ENCODE measurements around the gene SORD.
"Not testable (repeated sequence)": the region's sequence is repeated elsewhere in the genome, so short reads cannot be mapped to it uniquely, and the experiment has no call there.

SORD gene

GRCh38 chr15:45048794-45049631 lies 26.0 kb downstream of the SORD start:
- DNase-seq (ENCODE audit: insufficient read length, low spot score), result no peak
- FAIRE-seq, result no peak
- TF ChIP-seq CTCF (IDR thresholded peaks at IDR 0.05; ENCODE audit: insufficient read depth, missing control alignments), result no peak

GRCh38 chr15:45050587-45050986 lies 27.6 kb downstream of the SORD start:
- DNase-seq (ENCODE audit: insufficient read length, low spot score), result no peak
- FAIRE-seq, result no peak
- TF ChIP-seq CTCF (IDR thresholded peaks at IDR 0.05; ENCODE audit: insufficient read depth, missing control alignments), result no peak

GRCh38 chr15:45052676-45053075 lies 29.7 kb downstream of the SORD start:
- DNase-seq (ENCODE audit: insufficient read length, low spot score); FAIRE-seq: not testable (repeated sequence)

GRCh38 chr15:45058690-45059675 lies 36.0 kb downstream of the SORD start:
- not testable (repeated sequence) for DNase-seq (ENCODE audit: insufficient read length, low spot score); FAIRE-seq

- not testable (repeated sequence) for FAIRE-seq; DNase-seq (ENCODE audit: insufficient read length, low spot score)
These were observed 39.3 kb downstream of the SORD start for GRCh38 chr15:45062301-45062700.

GRCh38 chr15:45064386-45064785 lies 41.4 kb downstream of the SORD start:
- no peak for TF ChIP-seq CTCF (IDR thresholded peaks at IDR 0.05; ENCODE audit: insufficient read depth, missing control alignments)
- no peak for FAIRE-seq
- no peak for DNase-seq (ENCODE audit: insufficient read length, low spot score)

- not testable (repeated sequence) for DNase-seq (ENCODE audit: insufficient read length, low spot score); FAIRE-seq
These were observed 47.0 kb downstream of the SORD start for GRCh38 chr15:45069942-45070360.

- FAIRE-seq; DNase-seq (ENCODE audit: insufficient read length, low spot score): not testable (repeated sequence)
These were observed 50.6 kb downstream of the SORD start for GRCh38 chr15:45073602-45074001.

- DNase-seq (ENCODE audit: insufficient read length, low spot score); FAIRE-seq: not testable (repeated sequence)
These were observed 52.7 kb downstream of the SORD start for GRCh38 chr15:45075440-45076320.

GRCh38 chr15:45077391-45077790 lies 54.4 kb downstream of the SORD start:
- not testable (repeated sequence) for FAIRE-seq; DNase-seq (ENCODE audit: insufficient read length, low spot score)

- not testable (repeated sequence) for DNase-seq (ENCODE audit: insufficient read length, low spot score); FAIRE-seq
These were observed 56.2 kb downstream of the SORD start for GRCh38 chr15:45079201-45079600.

- DNase-seq (ENCODE audit: insufficient read length, low spot score); FAIRE-seq: not testable (repeated sequence)
These were observed 56.7 kb downstream of the SORD start for GRCh38 chr15:45079628-45080246.

- FAIRE-seq; DNase-seq (ENCODE audit: insufficient read length, low spot score): not testable (repeated sequence)
These were observed 57.6 kb downstream of the SORD start for GRCh38 chr15:45080593-45080992.

- FAIRE-seq; DNase-seq (ENCODE audit: insufficient read length, low spot score): not testable (repeated sequence)
These were observed 59.4 kb downstream of the SORD start for GRCh38 chr15:45082412-45082811.
